ENCODE measurements around the gene HCCS.

GRCh38 chrX:11111947-11112346 lies 815 bp downstream of the HCCS start:
- TF ChIP-seq PATZ1 (CRISPR knock-in tag; IDR thresholded peaks at IDR 0.05; ENCODE audit: borderline replicate concordance) = no peak
- TF ChIP-seq ARNTL (CRISPR knock-in tag; IDR thresholded peaks at IDR 0.05; ENCODE audit: borderline replicate concordance, low read depth) = no peak
- TF ChIP-seq ZNF70 (CRISPR knock-in tag; IDR thresholded peaks at IDR 0.05) = no peak
- TF ChIP-seq TOX (CRISPR knock-in tag; IDR thresholded peaks at IDR 0.05; ENCODE audit: borderline replicate concordance) = no peak
- no peak for TF ChIP-seq RARB (CRISPR knock-in tag; IDR thresholded peaks at IDR 0.05)
- no peak for TF ChIP-seq ISL1 (CRISPR knock-in tag; IDR thresholded peaks at IDR 0.05)
- no peak for TF ChIP-seq OSR1 (CRISPR knock-in tag; IDR thresholded peaks at IDR 0.05)
